ENCODE measurements around the gene ACTR6. TPM values are rescaled to one million over a fixed set of nuclear protein-coding genes. Genes with fewer than 3 reads are reported as not detected.
A peak's percentile ranks its signal among the peaks of the same experiment; 100 is the strongest.
"Not testable (repeated sequence)": the region's sequence is repeated elsewhere in the genome, so short reads cannot be mapped to it uniquely, and the experiment has no call there.

Gene ACTR6
- total and polyA plus RNA-seq, 11 donors = 8.9 to 29.5 (median 21.9) TPM

DNA sequence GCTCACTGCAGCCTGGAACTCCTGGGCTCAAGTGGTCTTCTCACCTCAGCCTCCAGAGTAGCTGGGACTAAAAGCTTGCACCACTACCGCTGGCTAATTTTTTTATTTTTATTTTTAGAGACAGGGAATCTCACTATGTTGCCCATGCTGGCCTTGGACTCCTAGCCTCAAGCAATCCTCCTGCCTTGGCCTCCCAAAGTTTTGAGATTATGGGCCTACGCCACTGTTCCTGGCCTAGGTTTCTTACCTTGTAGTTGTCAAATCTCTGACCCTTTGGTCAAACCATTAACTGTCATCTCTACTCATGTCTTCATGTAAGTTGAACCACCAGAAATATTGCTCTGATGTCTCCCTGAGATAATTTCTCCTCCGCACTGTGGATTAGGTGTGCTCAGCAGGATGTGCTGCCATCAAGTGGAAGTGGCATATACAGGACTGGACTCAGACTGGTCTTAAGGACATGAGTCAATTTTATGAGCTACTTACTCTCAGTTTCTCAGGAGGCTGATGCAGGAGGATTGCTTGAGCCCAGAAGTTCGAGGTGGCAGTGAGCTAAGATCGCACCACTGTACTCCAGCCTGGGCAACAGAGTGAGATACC is 28.5 kb downstream of the ACTR6 start:
- Histone ChIP-seq H3K27me3 (no peaks in the 10 kb centered on the region), H3K4me1 (peaks cover 0 to 2% (median 0%) of the 10 kb centered on the region in 12 donors), H3K36me3 (peaks cover 0 to 23% (median 17%) of the 10 kb centered on the region in 9 donors), H3K4me3 (no peak overlapping the region), H3K27ac (no peak overlapping the region), H3K9me3 (no peaks in the 10 kb centered on the region)
- DNase-seq = no peak
- intact Hi-C loops (cut with DNase I) = no loop called here
- ATAC-seq = no peak
- TF ChIP-seq POLR2A (IDR thresholded peaks at IDR 0.05) = no peak
- TF ChIP-seq, protein P1, sequence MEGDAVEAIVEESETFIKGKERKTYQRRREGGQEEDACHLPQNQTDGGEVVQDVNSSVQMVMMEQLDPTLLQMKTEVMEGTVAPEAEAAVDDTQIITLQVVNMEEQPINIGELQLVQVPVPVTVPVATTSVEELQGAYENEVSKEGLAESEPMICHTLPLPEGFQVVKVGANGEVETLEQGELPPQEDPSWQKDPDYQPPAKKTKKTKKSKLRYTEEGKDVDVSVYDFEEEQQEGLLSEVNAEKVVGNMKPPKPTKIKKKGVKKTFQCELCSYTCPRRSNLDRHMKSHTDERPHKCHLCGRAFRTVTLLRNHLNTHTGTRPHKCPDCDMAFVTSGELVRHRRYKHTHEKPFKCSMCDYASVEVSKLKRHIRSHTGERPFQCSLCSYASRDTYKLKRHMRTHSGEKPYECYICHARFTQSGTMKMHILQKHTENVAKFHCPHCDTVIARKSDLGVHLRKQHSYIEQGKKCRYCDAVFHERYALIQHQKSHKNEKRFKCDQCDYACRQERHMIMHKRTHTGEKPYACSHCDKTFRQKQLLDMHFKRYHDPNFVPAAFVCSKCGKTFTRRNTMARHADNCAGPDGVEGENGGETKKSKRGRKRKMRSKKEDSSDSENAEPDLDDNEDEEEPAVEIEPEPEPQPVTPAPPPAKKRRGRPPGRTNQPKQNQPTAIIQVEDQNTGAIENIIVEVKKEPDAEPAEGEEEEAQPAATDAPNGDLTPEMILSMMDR (IDR thresholded peaks at IDR 0.05) = no peak
- WGBS, 4 donors = 89 to 96% (median 94%) methylated on average over 5 of the region's 5 CpGs

DNA sequence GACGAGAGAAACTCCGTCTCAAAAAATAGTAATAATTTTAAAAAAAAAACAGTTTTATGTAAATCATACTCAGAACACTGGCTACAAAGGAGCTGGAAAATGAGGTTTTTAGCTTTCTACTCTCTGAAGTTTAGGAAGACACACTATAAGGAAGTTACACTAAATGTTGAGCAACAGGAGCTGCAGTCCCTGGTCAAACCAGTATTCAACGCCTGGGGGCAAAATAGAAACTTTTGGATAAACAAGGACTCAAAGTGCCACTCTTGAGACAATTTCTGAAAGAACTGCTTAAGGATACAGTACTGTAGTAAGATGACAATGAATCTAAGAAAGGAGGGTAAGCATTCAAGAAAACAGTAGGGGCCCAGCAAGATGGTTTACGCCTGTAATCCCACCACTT is 29.3 kb downstream of the ACTR6 start:
- WGBS, 4 donors = 88 to 94% (median 91%) methylated on average over 4 of the region's 4 CpGs
- ATAC-seq = no peak
- H3K36me3 ChIP-seq = peaks cover 0 to 15% (median 9%) of the 10 kb centered on the region in 9 donors
- peaks cover 0 to 7% (median 0%) of the 10 kb centered on the region in 12 donors for H3K4me1 ChIP-seq
- TF ChIP-seq, protein P1 (IDR thresholded peaks at IDR 0.05) = no peak
- no peak for TF ChIP-seq POLR2A (IDR thresholded peaks at IDR 0.05)
- no peak for DNase-seq
- H3K27me3 ChIP-seq = no peaks in the 10 kb centered on the region
- no peaks in the 10 kb centered on the region for H3K9me3 ChIP-seq
- intact Hi-C loops (cut with DNase I) = loop anchor here in 9 of 10 donors (5.0 to 10.0 kb wide), 6 partner anchors 322 to 512 kb away; no protein-coding TSS in a partner anchor
- H3K27ac ChIP-seq = no peak overlapping the region
- no peak overlapping the region for H3K4me3 ChIP-seq

DNA sequence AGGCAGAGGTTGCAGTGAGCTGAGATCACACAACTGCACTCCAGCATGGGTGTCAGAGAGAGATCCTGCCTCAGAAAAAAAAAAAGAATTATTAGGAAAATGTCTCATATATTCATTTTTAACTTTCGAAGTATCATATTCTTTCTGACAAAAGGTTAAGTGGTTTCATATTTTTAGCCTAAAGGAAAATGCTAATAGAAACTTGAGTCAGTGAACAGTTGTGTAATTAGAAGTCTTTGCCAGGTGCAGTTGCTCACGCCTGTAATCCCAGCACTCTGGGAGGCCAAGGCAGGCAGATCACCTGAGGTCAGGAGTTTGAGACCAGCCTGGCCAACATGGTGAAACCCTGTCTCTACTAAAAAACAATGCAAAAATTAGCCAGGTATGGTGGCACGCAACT is 31.3 kb downstream of the ACTR6 start:
- not testable (repeated sequence) for H3K9me3 ChIP-seq, H3K4me3 ChIP-seq, H3K36me3 ChIP-seq, H3K4me1 ChIP-seq, DNase-seq, H3K27me3 ChIP-seq, ATAC-seq, H3K27ac ChIP-seq
- 83 to 92% (median 86%) methylated on average over 3 of the region's 3 CpGs for WGBS, 4 donors
- intact Hi-C loops (cut with DNase I) = loop anchor here in 9 of 10 donors (5.0 to 10.0 kb wide), 6 partner anchors 320 to 510 kb away; no protein-coding TSS in a partner anchor

DNA sequence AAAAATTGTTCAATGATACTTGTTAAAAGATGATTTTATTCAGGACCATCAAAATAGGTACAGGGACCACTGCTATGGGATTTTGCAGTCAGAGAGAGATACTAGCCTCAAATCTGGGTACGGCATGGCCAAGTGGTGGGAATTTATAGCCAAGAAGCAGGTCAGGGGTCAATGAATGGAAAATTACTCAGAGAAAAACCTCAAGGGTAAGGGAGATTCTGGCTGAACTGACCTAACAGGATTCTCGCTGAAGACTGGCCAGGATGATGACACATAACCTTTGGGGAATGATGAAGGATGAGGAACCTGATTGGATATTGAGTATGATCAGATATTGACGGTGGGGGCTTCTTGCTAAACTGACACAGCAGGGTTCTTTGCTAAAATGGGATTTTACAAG is 33.6 kb downstream of the ACTR6 start:
- 22 to 38% (median 27%) methylated on average over 3 of the region's 3 CpGs for WGBS, 4 donors
- peak overlapping the region in 4 of 12 donors; percentile 0 to 28 (median 15) for H3K27ac ChIP-seq
- H3K9me3 ChIP-seq = no peaks in the 10 kb centered on the region
- H3K4me1 ChIP-seq = peaks cover 0 to 7% (median 0%) of the 10 kb centered on the region in 12 donors
- peak overlapping the region in 1 of 12 donors; percentile 13 for H3K4me3 ChIP-seq
- no peaks in the 10 kb centered on the region for H3K27me3 ChIP-seq
- intact Hi-C loops (cut with DNase I) = loop anchor here (2.0 to 10.0 kb wide), 10 partner anchors 33 to 508 kb away; partner anchors contain the start of genes DEPDC4 (in 1 of the 10) and SCYL2 (in 1 of the 10)
- H3K36me3 ChIP-seq = no peaks in the 10 kb centered on the region
- peak in 1 of 5 donors; percentile 29 for DNase-seq
- ATAC-seq = peak in 2 of 4 donors; percentile 34 to 70
- TF ChIP-seq POLR2A (IDR thresholded peaks at IDR 0.05) = no peak

DNA sequence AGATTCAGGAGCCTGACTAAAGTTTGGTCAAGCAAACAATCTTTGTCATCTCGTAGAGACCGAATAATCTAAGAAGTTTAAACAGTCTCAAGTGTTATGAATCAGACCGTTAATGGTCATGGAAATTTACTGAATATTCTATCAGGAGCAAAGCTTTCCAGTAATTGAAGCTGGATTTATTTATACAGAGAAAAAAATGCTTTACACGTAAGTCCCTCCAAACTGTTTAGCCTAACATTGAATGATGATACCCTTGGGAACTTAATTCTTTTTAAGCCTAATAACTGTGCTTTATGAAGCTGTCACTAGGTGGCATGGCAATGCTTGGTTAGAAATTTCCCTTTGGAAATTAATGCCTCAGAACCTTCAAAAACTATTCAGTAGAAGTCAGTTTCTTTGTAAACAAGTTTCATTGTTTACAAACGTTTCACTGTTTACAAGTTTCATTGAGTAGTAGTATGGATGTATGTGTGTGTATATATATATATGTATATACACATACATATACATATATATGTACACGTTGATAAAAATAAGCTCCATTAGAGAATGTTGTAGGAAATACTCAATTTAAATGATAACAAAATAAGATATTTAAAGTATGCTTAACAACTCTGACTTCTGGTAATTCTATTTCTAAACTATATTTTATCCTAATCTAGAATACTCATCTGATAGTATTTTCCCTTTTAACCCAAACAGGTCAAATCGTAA is 34.1 kb downstream of the ACTR6 start:
- Histone ChIP-seq H3K9me3 (no peaks in the 10 kb centered on the region), H3K4me1 (peaks cover 0 to 7% (median 0%) of the 10 kb centered on the region in 12 donors), H3K27ac (peak overlapping the region in 4 of 12 donors; percentile 0 to 28 (median 15)), H3K36me3 (no peaks in the 10 kb centered on the region), H3K4me3 (peak overlapping the region in 1 of 12 donors; percentile 13), H3K27me3 (no peaks in the 10 kb centered on the region)
- no peak for DNase-seq
- intact Hi-C loops (cut with DNase I) = loop anchor here (2.0 to 10.0 kb wide), 10 partner anchors 32 to 508 kb away; partner anchors contain the start of genes DEPDC4 (in 1 of the 10) and SCYL2 (in 1 of the 10)
- TF ChIP-seq, protein P1 (IDR thresholded peaks at IDR 0.05) = peak; percentile 53 to 84 (median 72)
- no peak for TF ChIP-seq POLR2A (IDR thresholded peaks at IDR 0.05)
- 40 to 51% (median 45%) methylated on average over 7 of the region's 7 CpGs for WGBS, 4 donors
- peak in 2 of 4 donors; percentile 48 to 76 for ATAC-seq

All from heart left ventricle (tissue), 16 donors.